HepG2 (cell line): ENCODE data around the gene C10orf71. TPM values are rescaled to one million over a fixed set of nuclear protein-coding genes. Genes with fewer than 3 reads are reported as not detected.

Source experiments
- ATAC-seq: fragments of 200-7000 bp; cut with Tn5 transposase; 3 replicates; pipeline ENCODE4 v1.9.1; 2020; ENCODE audit warnings: mild to moderate bottlenecking, moderate library complexity
- BruUV-seq: library from RNA; stranded (reverse); fragments of 400-500 nt; replicated peaks from 2 replicates; lab custom pipeline; 2021; lab: Mats Ljungman, UMichigan
- CTCF ChIA-PET: fragments of 300-600 bp; formaldehyde crosslinking; extraction: SDS; loops from one replicate; lab custom pipeline; 2021; ENCODE audit warnings: low total read pairs, inconsistent platforms, low intra/inter-chr PET ratio; lab: Yijun Ruan, JAX
- POLR2A ChIA-PET: fragments of 350-600 bp; sonication (Branson Sonifier 250); formaldehyde crosslinking; loops from one replicate; lab custom pipeline; 2020; ENCODE audit warnings: antibody characterized with exemption, inconsistent platforms; lab: Yijun Ruan, JAX
- DNase-seq: peaks from one replicate; pipeline ENCODE4 v3.0.0-alpha.2; 2015; ENCODE audit warnings: low spot score
- FAIRE-seq: peaks from 3 replicates; lab custom pipeline; 2011; peaks lifted over from hg19 to GRCh38; lab: Jason Lieb, UNC
- H2AFZ ChIP-seq: one replicate; pipeline ENCODE4 v1.6.1; 2011; ENCODE audit warnings: low read length, inconsistent platforms
- H3K27ac ChIP-seq: fragments of 300-600 bp; 3 replicates; pipeline ENCODE4 v1.8.0; 2011; ENCODE audit warnings: mixed run types, mild to moderate bottlenecking, mixed read lengths, low read length, inconsistent platforms; ENCODE audit not compliant: insufficient read depth; ENCODE audit errors: extremely low read length
- H3K27me3 ChIP-seq, 2 experiments: fragments of 200-600 bp in 1 of 2; 2 replicates in 1 of 2; 3 replicates in 1 of 2; pipeline versions ENCODE4 v1.6.0 to v1.8.0; 2011; ENCODE audit warnings: low read length in 2 of 2, mild to moderate bottlenecking in 2 of 2, moderate library complexity in 2 of 2, inconsistent platforms in 1 of 2; ENCODE audit not compliant: insufficient read depth in 2 of 2, control insufficient read depth in 1 of 2
- H3K36me3 ChIP-seq, 2 experiments: fragments of 200-600 bp in 1 of 2; replicated peaks in 1 of 2; 2 replicates in 1 of 2; 3 replicates in 1 of 2; pipeline versions ENCODE4 v1.5.1 to v1.8.0; 2011; ENCODE audit warnings: low read length in 2 of 2, inconsistent platforms in 1 of 2; ENCODE audit not compliant: insufficient read depth in 2 of 2, control insufficient read depth in 1 of 2
- H3K4me1 ChIP-seq: 2 replicates; pipeline ENCODE4 v1.5.1; 2012; ENCODE audit warnings: low read length, inconsistent platforms; ENCODE audit not compliant: insufficient read depth
- H3K4me2 ChIP-seq: 2 replicates; pipeline ENCODE4 v1.6.0; 2011; ENCODE audit warnings: low read depth, low read length, inconsistent platforms
- H3K4me3 ChIP-seq, 3 experiments: fragments of 200-600 bp in 1 of 3; sonication (generic), shearing (Covaris generic) in 1 of 3; replicated peaks in 1 of 3; 2 replicates each; pipeline ENCODE4 v1.5.1; 2011 to 2016; ENCODE audit warnings: low read length in 3 of 3, inconsistent platforms in 2 of 3, low read depth in 2 of 3, mild to moderate bottlenecking in 2 of 3, control low read depth in 1 of 3, mixed read lengths in 1 of 3; ENCODE audit not compliant: insufficient read depth in 1 of 3
- H3K79me2 ChIP-seq: one replicate; pipeline ENCODE4 v1.6.1; 2011; ENCODE audit warnings: low read length, inconsistent platforms; ENCODE audit not compliant: insufficient read depth
- H3K9ac ChIP-seq: 2 replicates; pipeline ENCODE4 v1.6.0; 2011; ENCODE audit warnings: mild to moderate bottlenecking, low read depth, low read length, inconsistent platforms; ENCODE audit not compliant: insufficient read depth
- H3K9me3 ChIP-seq: 2 replicates; pipeline ENCODE4 v1.5.1; 2012; ENCODE audit warnings: mild to moderate bottlenecking, low read length
- H4K20me1 ChIP-seq: 2 replicates; pipeline ENCODE4 v1.6.0; 2011; ENCODE audit warnings: inconsistent platforms, mild to moderate bottlenecking, low read length, moderate library complexity; ENCODE audit not compliant: insufficient read depth
- CSRNP2 ChIP-seq: sonication (generic); formaldehyde crosslinking; conservative IDR thresholded peaks from 2 replicates; pipeline ENCODE4 v1.8.0; 2022; ENCODE audit warnings: low read depth, missing genetic modification reagents
- HOMEZ ChIP-seq: IDR thresholded peaks from 2 replicates; pipeline ENCODE4 v1.6.1; 2016; ENCODE audit warnings: low read depth
- MLXIP ChIP-seq: sonication (generic); formaldehyde crosslinking; IDR thresholded peaks from 2 replicates; pipeline ENCODE4 v1.9.0; 2021; ENCODE audit warnings: missing genetic modification reagents, borderline replicate concordance
- SRSF1 ChIP-seq: fragments of 200-400 bp; formaldehyde crosslinking; optimal IDR thresholded peaks from 2 replicates; pipeline ENCODE3; 2017; ENCODE audit warnings: mild to moderate bottlenecking, low read depth, low read length, moderate library complexity
- ZBTB1 ChIP-seq: sonication (generic); formaldehyde crosslinking; IDR thresholded peaks from 2 replicates; pipeline ENCODE4 v1.4.0; 2020; ENCODE audit warnings: missing genetic modification reagents, borderline replicate concordance
- ZBTB7A ChIP-seq: sonication (generic); formaldehyde crosslinking; IDR thresholded peaks from 2 replicates; pipeline ENCODE4 v1.8.0; 2022; ENCODE audit warnings: mild to moderate bottlenecking, missing genetic modification reagents
- ZNF253 ChIP-seq: sonication (generic); formaldehyde crosslinking; IDR thresholded peaks from 2 replicates; pipeline ENCODE4 v1.8.0; 2022; ENCODE audit warnings: mild to moderate bottlenecking, missing genetic modification reagents, borderline replicate concordance
- WGBS: methylation state at CpG from one replicate; pipeline ENCODE4 v1.1.6; 2017; ENCODE audit warnings: low lambda C conversion rate; 5-methylcytosine and 5-hydroxymethylcytosine counted together
- in situ Hi-C: cut with HindIII; loops from 2 replicates; pipeline ENCODE4 v1.10.0; 2017; ENCODE audit warnings: low pct_unique_long_range_greater_than_20kb; ENCODE audit not compliant: extremely low pct_ligation_motif_present
- intact Hi-C: fragments of 100-400 bp; cut with micrococcal nuclease; formaldehyde crosslinking; loops from one replicate; pipeline ENCODE4 v1.10.0; 2022; ENCODE audit not compliant: unreplicated experiment
- polyA plus RNA-seq, 8 experiments: library from polyadenylated mRNA; depleted of rRNA in 3 of 8; stranded (reverse) in 7 of 8; unstranded in 1 of 8; fragments of >200 nt; fragmentation: Illumina TruSeq in 4 of 8; extraction: Trizol in 4 of 8; gene quantifications; 2 replicates each; pipeline versions ENCODE4 v1.2.1 to v1.2.3, GENCODE V29; 2011 to 2016; ENCODE audit warnings: low read depth in 4 of 8, missing spikeins in 1 of 8, mixed read lengths in 1 of 8; ENCODE audit not compliant: insufficient read depth in 1 of 8
- total RNA-seq, 5 experiments: library from RNA; depleted of rRNA; stranded (reverse); fragments of >200 nt; fragmentation: Illumina TruSeq; extraction: Trizol; gene quantifications; 2 replicates each; pipeline ENCODE4 v1.2.3, GENCODE V29; 2016; ENCODE audit warnings: low read depth in 1 of 5

The C10orf71 gene
- total and polyA plus RNA-seq, 2 of the 13 experiments (the other 11 are each of a cell fraction or from before 2014, with no cell fraction given): not detected

GRCh38 chr10:49331431-49331830 lies 32.5 kb downstream of the C10orf71 start:
- no TSS peak for BruUV-seq
- DNase-seq (no peak), ATAC-seq (no peak), FAIRE-seq (no peak)
- intact Hi-C loops (no loop called here), in situ Hi-C loops (no loop called here)
- Histone ChIP-seq H3K9ac (no peak overlapping the region), H3K4me3 (no peak overlapping the region), H3K4me2 (no peak overlapping the region), H3K27me3 (peaks cover 0 to 24% of the 10 kb centered on the region in 2 experiments; a peak in 2 of 5 replicates), H3K4me1 (no peaks in the 10 kb centered on the region), H3K9me3 (no peaks in the 10 kb centered on the region), H3K79me2 (no peaks in the 10 kb centered on the region), H3K27ac (no peak overlapping the region), H2AFZ (no peak overlapping the region), H4K20me1 (no peaks in the 10 kb centered on the region), H3K36me3 (no peaks in the 10 kb centered on the region)
- CTCF ChIA-PET: no interaction called here
- POLR2A ChIA-PET: no interaction called here
- TF ChIP-seq ZNF253 (CRISPR knock-in tag) (no peak), ZBTB1 (CRISPR knock-in tag) (no peak), ZBTB7A (no peak), HOMEZ (CRISPR knock-in tag) (no peak), SRSF1 (no peak), CSRNP2 (CRISPR knock-in tag) (no peak), MLXIP (CRISPR knock-in tag) (no peak)
- WGBS: 13% methylated on average over 3 of the region's 3 CpGs
